Loucy (cell line): Measurements from ENCODE around the gene ETFA.

ENCODE experiments used
- H2AFZ ChIP-seq: fragments of 200-600 bp; sonication (generic); 2 replicates; pipeline ENCODE4 v1.6.0; 2016; ENCODE audit warnings: antibody characterized with exemption, mild to moderate bottlenecking, low read length, moderate library complexity
- H3F3A ChIP-seq: fragments of 200-600 bp; 2 replicates; pipeline ENCODE4 v1.6.0; 2016; ENCODE audit warnings: antibody characterized with exemption, low read depth, mild to moderate bottlenecking
- H3K27me3 ChIP-seq: fragments of 200-600 bp; sonication (generic); 2 replicates; pipeline ENCODE4 v1.6.1; 2014; ENCODE audit warnings: low read length, mild to moderate bottlenecking; ENCODE audit not compliant: insufficient read depth, poor library complexity, severe bottlenecking
- H3K36me3 ChIP-seq: fragments of 200-600 bp; sonication (generic); 2 replicates; pipeline ENCODE4 v1.6.1; 2016; ENCODE audit warnings: low read length; ENCODE audit not compliant: insufficient read depth
- H3K4me1 ChIP-seq: fragments of 200-600 bp; sonication (generic); 2 replicates; pipeline ENCODE4 v1.5.1; 2014; ENCODE audit warnings: low read length, mild to moderate bottlenecking; ENCODE audit not compliant: insufficient read depth, poor library complexity, severe bottlenecking
- H3K4me2 ChIP-seq: fragments of 200-600 bp; sonication (generic); 2 replicates; pipeline ENCODE4 v1.6.0; 2014; ENCODE audit warnings: antibody characterized with exemption, low read length, low read depth, mild to moderate bottlenecking; ENCODE audit not compliant: poor library complexity, severe bottlenecking
- H3K4me3 ChIP-seq: fragments of 200-600 bp; sonication (generic); 2 replicates; pipeline ENCODE4 v1.5.1; 2014; ENCODE audit warnings: low read length, mild to moderate bottlenecking, mixed read lengths; ENCODE audit not compliant: poor library complexity, severe bottlenecking
- H3K79me2 ChIP-seq: fragments of 200-600 bp; sonication (generic); 2 replicates; pipeline ENCODE4 v1.6.1; 2014; ENCODE audit warnings: low read length; ENCODE audit not compliant: insufficient read depth
- H3K9ac ChIP-seq: fragments of 200-600 bp; sonication (generic); 2 replicates; pipeline ENCODE4 v1.6.0; 2014; ENCODE audit warnings: mild to moderate bottlenecking, low read depth, low read length, moderate library complexity; ENCODE audit not compliant: poor library complexity, severe bottlenecking
- H3K9me2 ChIP-seq: fragments of 200-600 bp; sonication (generic); replicated peaks from 2 replicates; pipeline ENCODE4 v1.6.1; 2016; ENCODE audit warnings: low read depth, low read length, mixed read lengths
- H3K9me3 ChIP-seq: fragments of 200-600 bp; sonication (generic); 2 replicates; pipeline ENCODE4 v1.6.1; 2014; ENCODE audit warnings: mild to moderate bottlenecking, antibody characterized with exemption, low read length, low read depth; ENCODE audit not compliant: insufficient read depth
- H4K20me1 ChIP-seq: fragments of 200-600 bp; sonication (generic); 2 replicates; pipeline ENCODE4 v1.6.0; 2014; ENCODE audit warnings: antibody characterized with exemption, low read length, mild to moderate bottlenecking; ENCODE audit not compliant: insufficient read depth, poor library complexity, severe bottlenecking
- EZH2phosphoT487 ChIP-seq: fragments of 200-600 bp; IDR thresholded peaks from 2 replicates; pipeline ENCODE4 v1.6.1; 2018; ENCODE audit warnings: antibody characterized with exemption, mild to moderate bottlenecking, moderate library complexity, borderline replicate concordance
- TF ChIP-seq, protein P1 (sequence below): fragments of 200-600 bp; sonication (generic); conservative IDR thresholded peaks from 2 replicates; pipeline ENCODE4 v1.5.1; 2014; ENCODE audit warnings: mild to moderate bottlenecking, antibody characterized with exemption, low read length

Gene ETFA

GRCh38 chr15:76340198-76340802, 29.0 kb upstream of the ETFA start:
- no peak overlapping the region for H3K4me3 ChIP-seq
- H2AFZ ChIP-seq, result no peak overlapping the region
- H3K9ac ChIP-seq, result no peak overlapping the region
- no peak overlapping the region for H3K4me2 ChIP-seq
- no peaks in the 10 kb centered on the region for H4K20me1 ChIP-seq
- no peaks in the 10 kb centered on the region for H3K27me3 ChIP-seq
- no peak for TF ChIP-seq EZH2phosphoT487
- TF ChIP-seq, protein P1, sequence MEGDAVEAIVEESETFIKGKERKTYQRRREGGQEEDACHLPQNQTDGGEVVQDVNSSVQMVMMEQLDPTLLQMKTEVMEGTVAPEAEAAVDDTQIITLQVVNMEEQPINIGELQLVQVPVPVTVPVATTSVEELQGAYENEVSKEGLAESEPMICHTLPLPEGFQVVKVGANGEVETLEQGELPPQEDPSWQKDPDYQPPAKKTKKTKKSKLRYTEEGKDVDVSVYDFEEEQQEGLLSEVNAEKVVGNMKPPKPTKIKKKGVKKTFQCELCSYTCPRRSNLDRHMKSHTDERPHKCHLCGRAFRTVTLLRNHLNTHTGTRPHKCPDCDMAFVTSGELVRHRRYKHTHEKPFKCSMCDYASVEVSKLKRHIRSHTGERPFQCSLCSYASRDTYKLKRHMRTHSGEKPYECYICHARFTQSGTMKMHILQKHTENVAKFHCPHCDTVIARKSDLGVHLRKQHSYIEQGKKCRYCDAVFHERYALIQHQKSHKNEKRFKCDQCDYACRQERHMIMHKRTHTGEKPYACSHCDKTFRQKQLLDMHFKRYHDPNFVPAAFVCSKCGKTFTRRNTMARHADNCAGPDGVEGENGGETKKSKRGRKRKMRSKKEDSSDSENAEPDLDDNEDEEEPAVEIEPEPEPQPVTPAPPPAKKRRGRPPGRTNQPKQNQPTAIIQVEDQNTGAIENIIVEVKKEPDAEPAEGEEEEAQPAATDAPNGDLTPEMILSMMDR, result no peak
- H3K36me3 ChIP-seq, result no peaks in the 10 kb centered on the region
- H3K4me1 ChIP-seq, result no peaks in the 10 kb centered on the region
- no peaks in the 10 kb centered on the region for H3K9me2 ChIP-seq
- no peaks in the 10 kb centered on the region for H3F3A ChIP-seq
- H3K9me3 ChIP-seq, result no peaks in the 10 kb centered on the region
- H3K79me2 ChIP-seq, result no peaks in the 10 kb centered on the region

GRCh38 chr15:76339305-76340197, 28.3 kb upstream of the ETFA start:
- Histone ChIP-seq H3K9ac (no peak overlapping the region), H4K20me1 (no peaks in the 10 kb centered on the region), H3K4me3 (no peak overlapping the region), H3K9me3 (no peaks in the 10 kb centered on the region), H3K4me2 (no peak overlapping the region), H3F3A (no peaks in the 10 kb centered on the region), H3K9me2 (no peaks in the 10 kb centered on the region), H3K27me3 (no peaks in the 10 kb centered on the region), H3K36me3 (no peaks in the 10 kb centered on the region), H3K79me2 (no peaks in the 10 kb centered on the region), H3K4me1 (no peaks in the 10 kb centered on the region), H2AFZ (no peak overlapping the region)
- TF ChIP-seq, protein P1, result no peak
- no peak for TF ChIP-seq EZH2phosphoT487

DNA sequence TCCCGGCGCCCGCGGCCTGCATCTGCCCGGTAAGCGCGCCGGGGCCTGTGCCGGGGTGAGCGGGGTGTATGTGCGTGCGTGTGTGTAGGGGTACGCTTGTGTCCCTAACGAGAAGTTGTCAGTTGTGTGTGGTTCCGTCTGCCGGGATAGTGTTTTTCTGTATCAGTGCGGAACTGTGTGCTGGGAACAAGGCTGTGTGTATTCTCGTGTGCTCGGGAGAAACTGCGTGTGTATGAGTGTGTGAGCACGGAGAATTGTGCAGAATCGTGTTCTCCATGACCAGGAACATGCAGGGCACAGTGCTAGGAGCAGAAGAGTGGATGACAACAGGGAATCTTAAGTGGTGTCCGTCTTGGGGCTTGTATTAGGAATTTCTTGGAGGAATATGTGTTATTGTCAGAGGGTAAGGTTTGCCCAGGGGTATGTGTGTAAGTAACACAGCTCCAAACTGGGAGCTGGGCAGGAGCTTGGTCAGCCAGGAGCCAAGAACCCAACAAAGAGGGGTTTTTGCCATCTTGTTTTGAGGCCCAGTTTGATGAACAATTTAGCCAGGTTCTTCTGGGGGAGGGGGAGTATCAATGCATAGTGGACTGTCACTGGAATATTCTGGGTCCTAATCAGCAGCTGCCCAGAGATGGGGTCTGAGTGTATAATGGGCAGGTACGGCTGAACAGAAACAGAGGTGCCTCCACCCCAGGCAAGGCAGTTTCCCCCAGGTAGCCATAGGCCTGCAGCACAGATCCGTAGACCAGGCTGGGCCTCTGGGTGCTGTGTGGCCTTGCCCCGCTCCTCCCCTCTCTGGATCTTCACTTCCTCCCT, 27.4 kb upstream of the ETFA start:
- Histone ChIP-seq H3K4me3 (no peak overlapping the region), H3K27me3 (no peaks in the 10 kb centered on the region), H2AFZ (no peak overlapping the region), H3K9ac (no peak overlapping the region), H3K9me2 (no peaks in the 10 kb centered on the region), H3K79me2 (no peaks in the 10 kb centered on the region), H3K4me1 (no peaks in the 10 kb centered on the region), H3F3A (no peaks in the 10 kb centered on the region), H3K36me3 (no peaks in the 10 kb centered on the region), H3K9me3 (no peaks in the 10 kb centered on the region), H4K20me1 (no peaks in the 10 kb centered on the region), H3K4me2 (no peak overlapping the region)
- TF ChIP-seq, protein P1, result no peak
- TF ChIP-seq EZH2phosphoT487, result no peak
